Measurements from ENCODE around the gene C16orf96.

GRCh38 chr16:4641895-4642294, 85.8 kb downstream of the C16orf96 start:
- no peak for TF ChIP-seq JUND (IDR thresholded peaks at IDR 0.05)
- TF ChIP-seq, protein P1, sequence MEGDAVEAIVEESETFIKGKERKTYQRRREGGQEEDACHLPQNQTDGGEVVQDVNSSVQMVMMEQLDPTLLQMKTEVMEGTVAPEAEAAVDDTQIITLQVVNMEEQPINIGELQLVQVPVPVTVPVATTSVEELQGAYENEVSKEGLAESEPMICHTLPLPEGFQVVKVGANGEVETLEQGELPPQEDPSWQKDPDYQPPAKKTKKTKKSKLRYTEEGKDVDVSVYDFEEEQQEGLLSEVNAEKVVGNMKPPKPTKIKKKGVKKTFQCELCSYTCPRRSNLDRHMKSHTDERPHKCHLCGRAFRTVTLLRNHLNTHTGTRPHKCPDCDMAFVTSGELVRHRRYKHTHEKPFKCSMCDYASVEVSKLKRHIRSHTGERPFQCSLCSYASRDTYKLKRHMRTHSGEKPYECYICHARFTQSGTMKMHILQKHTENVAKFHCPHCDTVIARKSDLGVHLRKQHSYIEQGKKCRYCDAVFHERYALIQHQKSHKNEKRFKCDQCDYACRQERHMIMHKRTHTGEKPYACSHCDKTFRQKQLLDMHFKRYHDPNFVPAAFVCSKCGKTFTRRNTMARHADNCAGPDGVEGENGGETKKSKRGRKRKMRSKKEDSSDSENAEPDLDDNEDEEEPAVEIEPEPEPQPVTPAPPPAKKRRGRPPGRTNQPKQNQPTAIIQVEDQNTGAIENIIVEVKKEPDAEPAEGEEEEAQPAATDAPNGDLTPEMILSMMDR (IDR thresholded peaks at IDR 0.05 in 2 of 3, conservative IDR thresholded peaks at IDR 0.05 in 1 of 3; ENCODE audit: borderline replicate concordance in 1 of 3, insufficient read depth in 1 of 3, low read depth in 2 of 3, low read length in 2 of 3): no peak
- no peak for TF ChIP-seq REST (IDR thresholded peaks at IDR 0.05; ENCODE audit: low read depth)
- no peak for TF ChIP-seq POLR2A (IDR thresholded peaks at IDR 0.05; ENCODE audit: borderline replicate concordance, extremely low read depth, insufficient read depth, insufficient read length)
- no peak for TF ChIP-seq YY1 (IDR thresholded peaks at IDR 0.05; ENCODE audit: extremely low read depth, insufficient replicate concordance, low read depth, low read length)
- TF ChIP-seq, protein P2, sequence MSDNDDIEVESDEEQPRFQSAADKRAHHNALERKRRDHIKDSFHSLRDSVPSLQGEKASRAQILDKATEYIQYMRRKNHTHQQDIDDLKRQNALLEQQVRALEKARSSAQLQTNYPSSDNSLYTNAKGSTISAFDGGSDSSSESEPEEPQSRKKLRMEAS (IDR thresholded peaks at IDR 0.05): no peak
- no peak for TF ChIP-seq EGR1 (IDR thresholded peaks at IDR 0.05; ENCODE audit: low read depth)
- TF ChIP-seq POLR2AphosphoS5 (IDR thresholded peaks at IDR 0.05; ENCODE audit: low read depth, low read length): no peak
- TF ChIP-seq SRF (IDR thresholded peaks at IDR 0.05; ENCODE audit: low read depth): no peak
- TF ChIP-seq ZNF274 (IDR thresholded peaks at IDR 0.05; ENCODE audit: low read depth, low read length): no peak
- no peak for TF ChIP-seq EZH2 (IDR thresholded peaks at IDR 0.05)
